ENCODE results near the gene SNRPD2.
A peak's percentile ranks its signal among the peaks of the same experiment; 100 is the strongest.

Gene SNRPD2

GRCh38 chr19:45638930-45639729, 52.6 kb downstream of the SNRPD2 start, which contains the start of gene EML2:
Gene EML2 (minus strand): TSS chr19:45639397. CDS start chr19:45639376, 21 bp downstream.
- peak in 1 of 42 donors; percentile 18 for DNase-seq
- intact Hi-C loops (cut with DNase I) = no loop called here

- intact Hi-C loops (cut with DNase I) = no loop called here
- DNase-seq = no peak
Observed at GRCh38 chr19:45637890-45638667, 53.7 kb downstream of the SNRPD2 start.
